HCT116 (cell line): ENCODE results near the gene TMEM242.

ENCODE experiments used
- CBX3 ChIP-seq: IDR thresholded peaks from 2 replicates; pipeline ENCODE4 v1.6.1; 2012; ENCODE audit warnings: low read depth
- EZH2 ChIP-seq: fragments of 200-600 bp; sonication (generic); IDR thresholded peaks from 2 replicates; pipeline ENCODE4 v1.6.1; 2017; ENCODE audit warnings: antibody characterized with exemption, mixed run types
- JUND ChIP-seq: IDR thresholded peaks from 2 replicates; pipeline ENCODE4 v1.6.1; 2012
- MAX ChIP-seq: IDR thresholded peaks from 2 replicates; pipeline ENCODE4 v1.6.1; 2012
- POLR2A ChIP-seq: IDR thresholded peaks from 2 replicates; pipeline ENCODE4 v1.7.0; 2011; ENCODE audit warnings: borderline replicate concordance; ENCODE audit not compliant: insufficient read depth, insufficient read length; ENCODE audit errors: extremely low read depth
- POLR2AphosphoS5 ChIP-seq: IDR thresholded peaks from 2 replicates; pipeline ENCODE4 v1.6.1; 2011; ENCODE audit warnings: mild to moderate bottlenecking, low read depth, low read length, moderate library complexity
- REST ChIP-seq: IDR thresholded peaks from 2 replicates; pipeline ENCODE4 v1.6.1; 2012; ENCODE audit warnings: low read depth
- SIN3A ChIP-seq: IDR thresholded peaks from 2 replicates; pipeline ENCODE4 v1.6.1; 2012; ENCODE audit warnings: low read depth
- YY1 ChIP-seq: IDR thresholded peaks from 2 replicates; pipeline ENCODE4 v1.6.1; 2011; ENCODE audit warnings: low read length, low read depth, moderate library complexity, mild to moderate bottlenecking; ENCODE audit not compliant: insufficient replicate concordance; ENCODE audit errors: extremely low read depth
- TF ChIP-seq, protein P1 (sequence below), 3 experiments: fragments of 200-600 bp in 1 of 3; sonication (generic) in 1 of 3; IDR thresholded peaks in 2 of 3; conservative IDR thresholded peaks in 1 of 3; 2 replicates each; pipeline ENCODE4 v1.5.1; 2012 to 2017; ENCODE audit warnings: low read depth in 2 of 3, low read length in 2 of 3, antibody characterized with exemption in 1 of 3, borderline replicate concordance in 1 of 3, control low read depth in 1 of 3, mild to moderate bottlenecking in 1 of 3, mixed read lengths in 1 of 3, mixed run types in 1 of 3, moderate library complexity in 1 of 3; ENCODE audit not compliant: insufficient read depth in 1 of 3

GRCh38 chr6:157249826-157250225, 73.5 kb downstream of the TMEM242 start:
- TF ChIP-seq, protein P1, sequence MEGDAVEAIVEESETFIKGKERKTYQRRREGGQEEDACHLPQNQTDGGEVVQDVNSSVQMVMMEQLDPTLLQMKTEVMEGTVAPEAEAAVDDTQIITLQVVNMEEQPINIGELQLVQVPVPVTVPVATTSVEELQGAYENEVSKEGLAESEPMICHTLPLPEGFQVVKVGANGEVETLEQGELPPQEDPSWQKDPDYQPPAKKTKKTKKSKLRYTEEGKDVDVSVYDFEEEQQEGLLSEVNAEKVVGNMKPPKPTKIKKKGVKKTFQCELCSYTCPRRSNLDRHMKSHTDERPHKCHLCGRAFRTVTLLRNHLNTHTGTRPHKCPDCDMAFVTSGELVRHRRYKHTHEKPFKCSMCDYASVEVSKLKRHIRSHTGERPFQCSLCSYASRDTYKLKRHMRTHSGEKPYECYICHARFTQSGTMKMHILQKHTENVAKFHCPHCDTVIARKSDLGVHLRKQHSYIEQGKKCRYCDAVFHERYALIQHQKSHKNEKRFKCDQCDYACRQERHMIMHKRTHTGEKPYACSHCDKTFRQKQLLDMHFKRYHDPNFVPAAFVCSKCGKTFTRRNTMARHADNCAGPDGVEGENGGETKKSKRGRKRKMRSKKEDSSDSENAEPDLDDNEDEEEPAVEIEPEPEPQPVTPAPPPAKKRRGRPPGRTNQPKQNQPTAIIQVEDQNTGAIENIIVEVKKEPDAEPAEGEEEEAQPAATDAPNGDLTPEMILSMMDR (IDR thresholded peaks at IDR 0.05 in 2 of 3, conservative IDR thresholded peaks at IDR 0.05 in 1 of 3; ENCODE audit: borderline replicate concordance in 1 of 3, insufficient read depth in 1 of 3, low read depth in 2 of 3, low read length in 2 of 3): no peak
- TF ChIP-seq POLR2A: no peak
- TF ChIP-seq MAX: no peak
- TF ChIP-seq REST: no peak
- TF ChIP-seq POLR2AphosphoS5: no peak
- TF ChIP-seq EZH2: no peak
- no peak for TF ChIP-seq JUND
- no peak for TF ChIP-seq SIN3A
- no peak for TF ChIP-seq YY1
- TF ChIP-seq CBX3: no peak
